ENCODE measurements around the gene PRSS8. TPM values are rescaled to one million over a fixed set of nuclear protein-coding genes. Genes with fewer than 3 reads are reported as not detected.
A peak's percentile ranks its signal among the peaks of the same experiment; 100 is the strongest.

PRSS8 gene
- total RNA-seq, 1 experiment from 2014 or later, result 2.9 TPM

DNA sequence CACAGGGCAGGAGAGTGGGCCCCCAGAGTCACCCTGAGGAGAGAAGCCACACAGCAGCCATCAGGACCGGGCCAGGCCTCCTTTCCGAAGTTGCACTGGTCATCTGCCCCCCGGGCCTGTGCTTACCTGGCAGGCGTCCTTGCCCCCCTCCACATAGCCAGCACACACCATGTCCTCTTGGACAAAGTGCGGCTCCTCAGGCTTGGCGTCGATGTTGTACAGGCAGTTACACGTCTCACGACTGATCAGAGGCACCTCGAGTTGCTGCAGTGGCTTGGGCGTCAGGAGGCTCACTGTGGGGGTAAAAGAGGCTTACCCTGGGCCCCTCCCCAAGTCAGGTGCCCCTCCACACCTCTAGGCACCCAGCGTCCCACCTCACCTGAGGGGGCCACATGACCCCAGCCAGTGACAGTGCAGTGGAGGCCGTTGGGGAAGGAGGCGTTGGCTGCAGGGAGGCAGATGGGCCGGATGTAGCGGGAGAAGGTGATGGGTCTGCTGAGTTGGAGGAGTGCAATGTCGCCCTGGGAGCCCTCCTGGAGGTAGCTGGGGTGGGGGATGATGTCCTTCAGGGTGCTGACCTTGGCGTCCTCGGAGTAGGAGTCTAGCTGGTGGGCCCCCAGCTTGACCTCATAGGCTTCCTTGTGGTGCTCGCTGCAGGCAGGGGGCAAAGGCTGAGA is 3.1 kb downstream of the PRSS8 start:
- DNase-seq (ENCODE audit: low read depth), result no peak
- in situ Hi-C loops (cut with HindIII; ENCODE audit: low pct_unique_long_range_greater_than_20kb, low sequenced_read_pairs), result no loop called here

DNA sequence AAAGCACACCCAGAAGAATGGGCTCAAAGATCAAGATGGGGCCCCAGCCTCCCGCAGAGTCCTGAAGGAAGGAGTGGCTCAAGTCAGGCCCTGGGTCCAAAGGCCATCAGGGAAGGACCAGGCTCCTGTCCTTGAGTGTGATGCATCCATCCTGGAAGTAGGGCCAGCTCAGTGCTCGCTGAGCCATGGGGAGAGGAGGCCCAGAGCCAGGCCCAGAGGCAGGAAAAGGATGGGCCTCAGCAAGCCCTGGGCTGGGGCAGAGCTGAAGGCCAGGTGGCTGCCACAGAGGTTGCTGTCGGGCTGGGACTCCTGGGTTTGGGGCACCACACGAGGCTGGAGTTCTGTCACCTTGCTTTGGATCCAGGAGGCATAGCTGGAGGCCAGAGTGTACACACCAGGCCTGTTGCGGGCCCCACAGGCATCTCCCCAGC is 3.7 kb downstream of the PRSS8 start:
- in situ Hi-C loops (cut with HindIII; ENCODE audit: low pct_unique_long_range_greater_than_20kb, low sequenced_read_pairs), result no loop called here
- DNase-seq (ENCODE audit: low read depth), result peak; percentile 47

DNA sequence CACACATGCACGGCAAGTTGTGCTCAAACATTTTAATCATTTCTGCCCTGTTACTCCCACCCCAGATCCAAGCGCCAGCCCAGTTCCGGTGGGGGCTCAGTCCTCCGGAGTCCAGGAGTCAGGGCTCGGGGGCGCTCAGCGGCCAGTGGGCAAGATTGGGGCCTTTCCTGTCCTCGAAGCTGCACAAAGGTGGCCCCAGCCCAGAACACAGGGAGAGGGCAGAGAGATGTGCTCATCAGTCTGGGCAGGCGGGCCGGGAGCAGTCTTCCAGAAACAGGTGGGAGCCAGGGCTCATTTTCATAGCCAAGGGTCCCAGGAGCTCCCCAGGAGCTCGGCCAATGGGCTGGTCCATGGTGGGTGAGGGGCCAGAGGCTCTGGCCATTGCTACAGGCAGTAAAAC is 4.1 kb downstream of the PRSS8 start:
- DNase-seq (ENCODE audit: low read depth), result no peak
- in situ Hi-C loops (cut with HindIII; ENCODE audit: low pct_unique_long_range_greater_than_20kb, low sequenced_read_pairs), result no loop called here

GRCh38 chr16:31130899-31131298 is 4.6 kb downstream of the PRSS8 start:
- no peak for DNase-seq (ENCODE audit: low read depth)
- in situ Hi-C loops (cut with HindIII; ENCODE audit: low pct_unique_long_range_greater_than_20kb, low sequenced_read_pairs), result no loop called here

- no peak for DNase-seq (ENCODE audit: low read depth)
- in situ Hi-C loops (cut with HindIII; ENCODE audit: low pct_unique_long_range_greater_than_20kb, low sequenced_read_pairs), result no loop called here
These were observed 5.1 kb downstream of the PRSS8 start for GRCh38 chr16:31130336-31130891.

- in situ Hi-C loops (cut with HindIII; ENCODE audit: low pct_unique_long_range_greater_than_20kb, low sequenced_read_pairs), result no loop called here
These were observed 5.8 kb downstream of the PRSS8 start for GRCh38 chr16:31129568-31130335.

GRCh38 chr16:31128711-31129567 is 6.6 kb downstream of the PRSS8 start:
- in situ Hi-C loops (cut with HindIII; ENCODE audit: low pct_unique_long_range_greater_than_20kb, low sequenced_read_pairs), result no loop called here
- no peak for DNase-seq (ENCODE audit: low read depth)

More at GRCh38 chr16:31129568-31130335, 5.8 kb downstream of the PRSS8 start:
- DNase-seq (ENCODE audit: low read depth), result no peak

GRCh38 chr16:31127182-31127581 is 8.3 kb downstream of the PRSS8 start:
- DNase-seq (ENCODE audit: low read depth), result no peak
- in situ Hi-C loops (cut with HindIII; ENCODE audit: low pct_unique_long_range_greater_than_20kb, low sequenced_read_pairs), result no loop called here

- in situ Hi-C loops (cut with HindIII; ENCODE audit: low pct_unique_long_range_greater_than_20kb, low sequenced_read_pairs), result no loop called here
These were observed 9.7 kb downstream of the PRSS8 start for GRCh38 chr16:31125844-31126243.

GRCh38 chr16:31120129-31120528 is 15.4 kb downstream of the PRSS8 start:
- DNase-seq (ENCODE audit: low read depth), result no peak
- in situ Hi-C loops (cut with HindIII; ENCODE audit: low pct_unique_long_range_greater_than_20kb, low sequenced_read_pairs), result no loop called here

More at GRCh38 chr16:31125844-31126243, 9.7 kb downstream of the PRSS8 start:
- DNase-seq (ENCODE audit: low read depth), result no peak

- in situ Hi-C loops (cut with HindIII; ENCODE audit: low pct_unique_long_range_greater_than_20kb, low sequenced_read_pairs), result no loop called here
- DNase-seq (ENCODE audit: low read depth), result no peak
These were observed 17.0 kb downstream of the PRSS8 start for GRCh38 chr16:31118223-31119155.

- peak; percentile 99 for DNase-seq (ENCODE audit: low read depth)
- in situ Hi-C loops (cut with HindIII; ENCODE audit: low pct_unique_long_range_greater_than_20kb, low sequenced_read_pairs), result no loop called here
These were observed 17.9 kb downstream of the PRSS8 start, which contains the start of gene KAT8 for GRCh38 chr16:31117384-31118222. KAT8 (plus strand) TSS chr16:31117664; CDS start chr16:31117682, 18 bp downstream.

DNA sequence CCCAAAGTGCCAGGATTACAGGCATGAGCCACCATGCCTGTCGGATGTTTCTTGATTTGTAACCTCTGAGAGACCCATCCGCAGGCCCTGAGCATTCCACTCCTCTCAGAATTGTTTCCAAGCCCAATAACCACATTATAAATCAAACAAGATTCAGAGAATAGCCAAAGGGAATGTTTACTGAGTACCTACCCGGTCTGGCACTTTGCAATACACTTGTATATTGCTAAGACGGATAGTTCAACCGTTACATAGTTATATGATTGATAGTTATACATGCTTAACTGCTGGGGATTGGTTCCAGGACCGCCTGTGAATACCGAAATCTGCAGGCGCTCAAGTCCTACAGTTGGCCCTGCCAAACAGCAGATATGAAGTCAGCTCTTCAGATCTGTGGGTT is 21.1 kb downstream of the PRSS8 start:
- no peak for DNase-seq (ENCODE audit: low read depth)
- in situ Hi-C loops (cut with HindIII; ENCODE audit: low pct_unique_long_range_greater_than_20kb, low sequenced_read_pairs), result no loop called here

DNA sequence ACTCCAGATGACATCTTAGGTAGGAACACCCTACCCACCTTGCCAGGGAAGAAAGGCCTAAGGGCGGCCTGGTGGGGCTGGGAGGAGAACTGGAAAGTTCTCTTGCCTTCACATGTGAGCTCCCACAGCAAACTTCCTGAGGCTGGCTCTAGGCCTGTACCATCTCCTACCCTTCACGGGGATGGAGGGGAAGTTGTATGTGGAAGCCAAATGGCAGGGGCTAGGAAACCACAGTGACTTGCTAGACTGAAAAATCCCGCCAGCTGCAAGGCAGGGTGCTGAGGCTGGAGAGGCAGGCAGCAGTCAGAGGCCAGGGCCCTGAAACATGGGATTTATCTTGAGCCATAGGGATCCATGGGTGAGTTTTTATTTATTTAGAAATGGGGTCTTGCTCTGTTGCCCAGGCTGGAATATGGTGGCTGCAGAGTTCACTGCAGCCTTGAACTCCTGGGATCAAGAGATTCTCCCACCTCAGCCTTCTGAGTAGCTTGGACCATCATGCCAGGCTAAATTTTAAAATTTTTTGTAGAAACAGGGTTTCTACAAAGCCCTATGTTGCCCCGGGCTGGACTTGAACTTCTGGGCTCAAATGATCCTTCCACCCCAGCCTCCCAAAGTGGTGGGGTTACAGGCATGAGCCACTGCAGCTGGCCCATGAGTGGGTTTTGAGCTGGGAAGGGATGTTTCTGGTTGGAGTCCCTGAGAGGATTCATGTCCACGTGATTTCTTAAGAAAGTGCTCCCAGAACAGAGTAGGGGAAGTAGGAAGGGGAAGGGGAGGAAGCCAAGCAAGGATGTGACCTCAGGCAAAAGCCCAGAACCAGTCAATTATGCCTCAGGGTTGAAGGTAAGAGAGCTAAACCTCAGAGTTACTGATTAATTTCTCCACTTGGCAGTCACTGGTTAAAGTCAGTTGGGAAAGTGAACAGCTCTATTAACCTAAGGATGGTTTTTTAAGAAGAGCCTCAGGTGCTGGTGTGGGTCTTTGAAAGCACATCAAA is 22.1 kb downstream of the PRSS8 start:
- DNase-seq (ENCODE audit: low read depth), result peak; percentile 90
- in situ Hi-C loops (cut with HindIII; ENCODE audit: low pct_unique_long_range_greater_than_20kb, low sequenced_read_pairs), result no loop called here

- DNase-seq (ENCODE audit: low read depth), result no peak
- in situ Hi-C loops (cut with HindIII; ENCODE audit: low pct_unique_long_range_greater_than_20kb, low sequenced_read_pairs), result no loop called here
These were observed 22.8 kb downstream of the PRSS8 start for GRCh38 chr16:31112711-31113110.

All from Caki2 (cell line).